ENCODE data around the gene IMPA2. TPM values are rescaled to one million over a fixed set of nuclear protein-coding genes. Genes with fewer than 3 reads are reported as not detected.

IMPA2 gene
- total and polyA plus RNA-seq, 2 experiments from 2014 or later: 75.6 to 130 TPM

DNA sequence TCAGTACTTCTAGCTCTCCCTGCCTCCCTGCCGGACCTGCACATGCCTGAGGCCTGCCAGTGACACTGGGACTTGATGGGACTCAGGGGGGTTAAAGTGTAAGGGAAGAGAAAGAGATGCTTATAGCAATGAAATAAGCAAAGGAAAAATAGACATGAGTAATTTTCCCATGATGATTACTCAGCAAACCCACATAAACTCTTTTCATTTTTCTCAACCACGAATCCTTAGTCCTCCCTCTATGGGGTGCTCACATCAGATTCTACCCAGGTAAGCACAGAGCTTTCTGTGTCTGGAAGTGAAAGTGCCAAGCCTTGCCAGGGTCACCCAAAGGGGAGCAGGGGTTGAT, 67.5 kb downstream of the IMPA2 start:
- no peak overlapping the region for H2AFZ ChIP-seq
- no peak overlapping the region for H3K4me2 ChIP-seq
- H3K27me3 ChIP-seq: no peaks in the 10 kb centered on the region
- 92% methylated on average over 2 of the region's 2 CpGs for WGBS (ENCODE audit: low lambda C conversion rate, missing lambda C conversion rate)
- no peaks in the 10 kb centered on the region for H3K9me2 ChIP-seq (replicated peaks; ENCODE audit: insufficient read depth)
- no peak for DNase-seq (ENCODE audit: low spot score)
- H3K9me3 ChIP-seq (ENCODE audit: low read depth): no peaks in the 10 kb centered on the region
- no peaks in the 10 kb centered on the region for H3K36me3 ChIP-seq (replicated peaks; ENCODE audit: insufficient read depth, low read depth)
- H3K79me2 ChIP-seq: no peaks in the 10 kb centered on the region
- no peaks in the 10 kb centered on the region for H4K20me1 ChIP-seq (ENCODE audit: insufficient read depth, poor library complexity, severe bottlenecking)
- TF ChIP-seq CTCF (IDR thresholded peaks at IDR 0.05; ENCODE audit: poor library complexity) (no peak), EZH2phosphoT487 (IDR thresholded peaks at IDR 0.05; ENCODE audit: low read depth, severe bottlenecking, unreplicated experiment) (no peak), EZH2 (IDR thresholded peaks at IDR 0.05; ENCODE audit: borderline replicate concordance) (no peak)
- no peaks in the 10 kb centered on the region for H3K4me1 ChIP-seq (ENCODE audit: insufficient read depth)
- H3K4me3 ChIP-seq: no peak overlapping the region
- no peak overlapping the region for H3K27ac ChIP-seq

DNA sequence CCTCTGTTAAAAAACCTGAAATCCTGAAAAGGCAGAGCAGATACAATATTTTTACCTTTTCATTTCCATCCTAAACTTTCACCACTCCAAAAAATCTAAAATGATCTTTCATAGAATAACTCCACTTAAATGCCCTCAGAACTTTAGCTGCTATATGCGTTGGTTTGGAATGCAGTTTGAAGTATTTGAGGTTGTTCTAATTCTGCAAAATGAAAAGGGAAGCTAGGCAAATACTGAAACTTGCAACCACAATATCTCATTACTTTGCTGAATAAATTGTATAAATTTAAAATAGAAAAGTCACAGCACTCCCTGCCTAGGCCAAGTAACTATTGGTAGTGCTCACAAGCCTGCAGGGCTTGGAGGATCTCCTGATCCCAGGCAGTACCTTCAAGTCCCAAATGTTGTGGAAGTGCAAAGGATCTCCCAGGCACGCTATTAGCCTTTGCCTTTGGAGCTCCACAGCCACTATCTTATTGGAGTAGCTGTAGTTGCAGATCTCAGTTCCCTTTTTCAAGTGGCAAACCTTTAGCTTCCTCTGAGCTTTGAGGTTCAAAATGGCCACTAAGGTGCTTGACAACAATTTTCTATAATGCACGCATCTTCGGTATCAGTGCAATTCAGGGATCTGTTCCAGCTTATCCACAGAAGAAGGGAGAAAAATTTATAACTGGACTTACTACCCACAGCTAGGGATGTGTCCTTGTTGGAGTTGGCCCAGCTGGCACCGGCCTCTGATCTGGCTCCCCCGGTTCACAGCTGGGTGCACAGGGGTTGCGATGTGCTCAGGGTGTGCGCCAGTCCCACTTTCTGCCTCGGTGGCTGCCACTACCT, 68.9 kb downstream of the IMPA2 start:
- Histone ChIP-seq H4K20me1 (ENCODE audit: insufficient read depth, poor library complexity, severe bottlenecking) (no peaks in the 10 kb centered on the region), H3K27ac (no peak overlapping the region), H3K9me2 (replicated peaks; ENCODE audit: insufficient read depth) (no peaks in the 10 kb centered on the region), H3K27me3 (no peaks in the 10 kb centered on the region), H3K9me3 (ENCODE audit: low read depth) (no peaks in the 10 kb centered on the region), H3K4me3 (no peak overlapping the region), H3K79me2 (no peaks in the 10 kb centered on the region), H3K4me2 (no peak overlapping the region), H2AFZ (no peak overlapping the region), H3K4me1 (ENCODE audit: insufficient read depth) (no peaks in the 10 kb centered on the region), H3K36me3 (replicated peaks; ENCODE audit: insufficient read depth, low read depth) (no peaks in the 10 kb centered on the region)
- no peak for DNase-seq (ENCODE audit: low spot score)
- TF ChIP-seq EZH2phosphoT487 (IDR thresholded peaks at IDR 0.05; ENCODE audit: low read depth, severe bottlenecking, unreplicated experiment) (no peak), CTCF (IDR thresholded peaks at IDR 0.05; ENCODE audit: poor library complexity) (no peak), EZH2 (IDR thresholded peaks at IDR 0.05; ENCODE audit: borderline replicate concordance) (no peak)
- 92% methylated on average over 9 of the region's 9 CpGs for WGBS (ENCODE audit: low lambda C conversion rate, missing lambda C conversion rate)

GRCh38 chr18:12052866-12053265, 71.6 kb downstream of the IMPA2 start:
- H3K4me2 ChIP-seq: no peak overlapping the region
- no peaks in the 10 kb centered on the region for H3K79me2 ChIP-seq
- no peaks in the 10 kb centered on the region for H3K9me3 ChIP-seq (ENCODE audit: low read depth)
- 79% methylated on average over 3 of the region's 3 CpGs for WGBS (ENCODE audit: low lambda C conversion rate, missing lambda C conversion rate)
- TF ChIP-seq EZH2phosphoT487 (IDR thresholded peaks at IDR 0.05; ENCODE audit: low read depth, severe bottlenecking, unreplicated experiment) (no peak), EZH2 (IDR thresholded peaks at IDR 0.05; ENCODE audit: borderline replicate concordance) (no peak), CTCF (IDR thresholded peaks at IDR 0.05; ENCODE audit: poor library complexity) (no peak)
- H4K20me1 ChIP-seq (ENCODE audit: insufficient read depth, poor library complexity, severe bottlenecking): no peaks in the 10 kb centered on the region
- no peak for DNase-seq (ENCODE audit: low spot score)
- no peak overlapping the region for H3K4me3 ChIP-seq
- H3K27ac ChIP-seq: no peak overlapping the region
- H3K9me2 ChIP-seq (replicated peaks; ENCODE audit: insufficient read depth): no peaks in the 10 kb centered on the region
- H3K36me3 ChIP-seq (replicated peaks; ENCODE audit: insufficient read depth, low read depth): no peaks in the 10 kb centered on the region
- H3K27me3 ChIP-seq: no peaks in the 10 kb centered on the region
- H3K4me1 ChIP-seq (ENCODE audit: insufficient read depth): no peaks in the 10 kb centered on the region
- H2AFZ ChIP-seq: no peak overlapping the region

Measured in hepatocyte (in vitro differentiated cells).